ENCODE measurements around the gene PCDHGA4.

GRCh38 chr5:141399555-141400258 lies 44.9 kb downstream of the PCDHGA4 start:
- TF ChIP-seq JUN (CRISPR knock-in tag; IDR thresholded peaks at IDR 0.05) (no peak), ZNF274 (CRISPR knock-in tag; IDR thresholded peaks at IDR 0.05) (no peak), SIN3A (IDR thresholded peaks at IDR 0.05; ENCODE audit: borderline replicate concordance, low read depth, low read length) (no peak), PCBP1 (IDR thresholded peaks at IDR 0.05; ENCODE audit: borderline replicate concordance, low read depth, low read length) (no peak), ZNF138 (CRISPR knock-in tag; IDR thresholded peaks at IDR 0.05; ENCODE audit: low read depth) (no peak), HNF1A (IDR thresholded peaks at IDR 0.05; ENCODE audit: low read depth) (no peak), HNF1A (CRISPR knock-in tag; IDR thresholded peaks at IDR 0.05; ENCODE audit: borderline replicate concordance) (no peak), ZFX (CRISPR knock-in tag; IDR thresholded peaks at IDR 0.05; ENCODE audit: low read depth) (no peak), EP300 (IDR thresholded peaks at IDR 0.05; ENCODE audit: low read depth in 2 of 2, low read length in 2 of 2) (no peak), EP300 (CRISPR knock-in tag; IDR thresholded peaks at IDR 0.05; ENCODE audit: borderline replicate concordance) (no peak)

All from HepG2 (cell line).